Effector CD4-positive, alpha-beta T cell (primary cell): Measurements from ENCODE around the gene MRPL2.
A peak's percentile ranks its signal among the peaks of the same experiment; 100 is the strongest.
"Not testable (repeated sequence)": the region's sequence is repeated elsewhere in the genome, so short reads cannot be mapped to it uniquely, and the experiment has no call there.

Source experiments
- DNase-seq: peaks from one replicate; pipeline ENCODE4 v3.0.0-alpha.2; 2020

MRPL2 gene

GRCh38 chr6:43081922-43082321, 22.7 kb upstream of the MRPL2 start:
- not testable (repeated sequence) for DNase-seq

- DNase-seq, result no peak
These were observed 21.8 kb upstream of the MRPL2 start for GRCh38 chr6:43081043-43081442.

- DNase-seq, result no peak
These were observed 19.5 kb upstream of the MRPL2 start for GRCh38 chr6:43078691-43079090.

- no peak for DNase-seq
These were observed 18.8 kb upstream of the MRPL2 start for GRCh38 chr6:43077981-43078511.

GRCh38 chr6:43077333-43077809, 18.1 kb upstream of the MRPL2 start:
- DNase-seq, result no peak

- DNase-seq, result no peak
These were observed 17.5 kb upstream of the MRPL2 start for GRCh38 chr6:43076464-43077332.

- no peak for DNase-seq
These were observed 16.6 kb upstream of the MRPL2 start, which contains the start of gene PTK7 for GRCh38 chr6:43075670-43076463. PTK7 (plus strand) TSS chr6:43076314; CDS start chr6:43076489, 175 bp downstream.

GRCh38 chr6:43074847-43075669, 15.8 kb upstream of the MRPL2 start:
- no peak for DNase-seq

- no peak for DNase-seq
These were observed 10.9 kb upstream of the MRPL2 start for GRCh38 chr6:43070028-43070632.

GRCh38 chr6:43062818-43063217, 3.6 kb upstream of the MRPL2 start:
- no peak for DNase-seq

- no peak for DNase-seq
These were observed 2.6 kb upstream of the MRPL2 start for GRCh38 chr6:43061861-43062260.

- no peak for DNase-seq
These were observed 1.8 kb upstream of the MRPL2 start for GRCh38 chr6:43060755-43061633.

GRCh38 chr6:43060034-43060754, 960 bp upstream of the MRPL2 start:
- no peak for DNase-seq

GRCh38 chr6:43058531-43058930, 703 bp downstream of the MRPL2 start:
- no peak for DNase-seq

GRCh38 chr6:43055966-43056365, 3.3 kb downstream of the MRPL2 start:
- DNase-seq, result no peak

- no peak for DNase-seq
These were observed 4.9 kb downstream of the MRPL2 start for GRCh38 chr6:43054206-43054943.

- DNase-seq, result peak; percentile 87
These were observed 5.6 kb downstream of the MRPL2 start, which contains the start of gene CUL7 for GRCh38 chr6:43053545-43054205. CUL7 (minus strand) TSS chr6:43053851; CDS start chr6:43052788, 1,063 bp downstream.

GRCh38 chr6:43052842-43053544, 6.2 kb downstream of the MRPL2 start:
- DNase-seq, result no peak
